RWPE2 (cell line): Measurements from ENCODE around the gene RARB.

Experiments
- ATAC-seq: fragments of 200-7000 bp; cut with Tn5 transposase; 3 replicates; pipeline ENCODE4 v1.9.1; 2021; ENCODE audit warnings: low read depth
- DNase-seq: peaks from one replicate; pipeline ENCODE4 v3.0.0-alpha.2; 2020; ENCODE audit warnings: low spot score
- H3K27ac ChIP-seq: fragments of 450-650 bp; 2 replicates; pipeline ENCODE4 v1.5.1; 2017; ENCODE audit warnings: mild to moderate bottlenecking; ENCODE audit not compliant: poor library complexity, severe bottlenecking
- H3K27me3 ChIP-seq: fragments of 250-450 bp; sonication (Bioruptor Pico); 2 replicates; pipeline ENCODE4 v1.5.1; 2021; ENCODE audit warnings: mild to moderate bottlenecking, moderate library complexity; ENCODE audit not compliant: insufficient read depth, poor library complexity, severe bottlenecking
- H3K36me3 ChIP-seq: fragments of 250-450 bp; sonication (Bioruptor Pico); 2 replicates; pipeline ENCODE4 v1.5.1; 2020; ENCODE audit warnings: low read depth, mild to moderate bottlenecking, moderate library complexity
- H3K4me1 ChIP-seq: fragments of 250-450 bp; sonication (Bioruptor Pico); 2 replicates; pipeline ENCODE4 v1.5.1; 2021; ENCODE audit warnings: mild to moderate bottlenecking, moderate library complexity; ENCODE audit not compliant: insufficient read depth, poor library complexity, severe bottlenecking
- H3K4me3 ChIP-seq: fragments of 250-450 bp; sonication (Bioruptor Pico); 2 replicates; pipeline ENCODE4 v1.5.1; 2021; ENCODE audit warnings: mild to moderate bottlenecking, moderate library complexity; ENCODE audit not compliant: severe bottlenecking
- H3K9me3 ChIP-seq: fragments of 250-450 bp; sonication (Bioruptor Pico); 2 replicates; pipeline ENCODE4 v1.5.1; 2021; ENCODE audit warnings: mild to moderate bottlenecking, moderate library complexity; ENCODE audit not compliant: severe bottlenecking
- TF ChIP-seq, protein P1 (sequence below): fragments of 450-650 bp; IDR thresholded peaks from one replicate; pipeline ENCODE4 v1.5.1; 2017; ENCODE audit warnings: mild to moderate bottlenecking, moderate library complexity; ENCODE audit not compliant: poor library complexity, severe bottlenecking

The RARB gene

GRCh38 chr3:25457671-25458419, 29.8 kb downstream of the RARB start:
- Histone ChIP-seq H3K4me3 (no peak overlapping the region), H3K36me3 (no peaks in the 10 kb centered on the region), H3K27ac (no peak overlapping the region), H3K4me1 (peaks cover 8% of the 10 kb centered on the region), H3K9me3 (no peaks in the 10 kb centered on the region), H3K27me3 (no peaks in the 10 kb centered on the region)
- DNase-seq (no peak), ATAC-seq (peak; percentile 43; the same call in 1 of the 3 replicates)
- TF ChIP-seq, protein P1, sequence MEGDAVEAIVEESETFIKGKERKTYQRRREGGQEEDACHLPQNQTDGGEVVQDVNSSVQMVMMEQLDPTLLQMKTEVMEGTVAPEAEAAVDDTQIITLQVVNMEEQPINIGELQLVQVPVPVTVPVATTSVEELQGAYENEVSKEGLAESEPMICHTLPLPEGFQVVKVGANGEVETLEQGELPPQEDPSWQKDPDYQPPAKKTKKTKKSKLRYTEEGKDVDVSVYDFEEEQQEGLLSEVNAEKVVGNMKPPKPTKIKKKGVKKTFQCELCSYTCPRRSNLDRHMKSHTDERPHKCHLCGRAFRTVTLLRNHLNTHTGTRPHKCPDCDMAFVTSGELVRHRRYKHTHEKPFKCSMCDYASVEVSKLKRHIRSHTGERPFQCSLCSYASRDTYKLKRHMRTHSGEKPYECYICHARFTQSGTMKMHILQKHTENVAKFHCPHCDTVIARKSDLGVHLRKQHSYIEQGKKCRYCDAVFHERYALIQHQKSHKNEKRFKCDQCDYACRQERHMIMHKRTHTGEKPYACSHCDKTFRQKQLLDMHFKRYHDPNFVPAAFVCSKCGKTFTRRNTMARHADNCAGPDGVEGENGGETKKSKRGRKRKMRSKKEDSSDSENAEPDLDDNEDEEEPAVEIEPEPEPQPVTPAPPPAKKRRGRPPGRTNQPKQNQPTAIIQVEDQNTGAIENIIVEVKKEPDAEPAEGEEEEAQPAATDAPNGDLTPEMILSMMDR = no peak

DNA sequence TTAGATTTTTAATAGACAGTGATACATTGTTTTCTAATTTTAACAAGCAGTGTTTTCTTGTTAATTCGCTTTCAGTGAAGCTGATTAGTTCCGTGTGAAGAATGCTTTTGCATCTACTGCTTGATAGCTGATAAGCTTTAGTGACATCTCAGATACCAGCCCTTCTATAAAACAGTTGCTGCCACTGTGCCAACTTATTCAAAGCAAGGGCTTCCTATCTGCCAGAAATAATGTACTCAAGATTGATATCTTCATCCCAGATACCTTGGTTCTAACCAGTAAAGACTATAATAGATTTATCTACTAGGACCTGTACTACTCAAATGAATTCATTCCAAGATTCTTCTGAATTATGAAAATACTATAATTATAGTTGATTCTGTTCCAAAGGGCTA, 30.4 kb downstream of the RARB start:
- no peaks in the 10 kb centered on the region for H3K36me3 ChIP-seq
- no peaks in the 10 kb centered on the region for H3K27me3 ChIP-seq
- DNase-seq = no peak
- H3K9me3 ChIP-seq = no peaks in the 10 kb centered on the region
- TF ChIP-seq, protein P1 = no peak
- no peak overlapping the region for H3K4me3 ChIP-seq
- H3K4me1 ChIP-seq = peaks cover 8% of the 10 kb centered on the region
- no peak for ATAC-seq
- H3K27ac ChIP-seq = no peak overlapping the region

GRCh38 chr3:25460751-25461150, 32.7 kb downstream of the RARB start:
- DNase-seq = no peak
- no peak overlapping the region for H3K4me3 ChIP-seq
- no peak for ATAC-seq

DNA sequence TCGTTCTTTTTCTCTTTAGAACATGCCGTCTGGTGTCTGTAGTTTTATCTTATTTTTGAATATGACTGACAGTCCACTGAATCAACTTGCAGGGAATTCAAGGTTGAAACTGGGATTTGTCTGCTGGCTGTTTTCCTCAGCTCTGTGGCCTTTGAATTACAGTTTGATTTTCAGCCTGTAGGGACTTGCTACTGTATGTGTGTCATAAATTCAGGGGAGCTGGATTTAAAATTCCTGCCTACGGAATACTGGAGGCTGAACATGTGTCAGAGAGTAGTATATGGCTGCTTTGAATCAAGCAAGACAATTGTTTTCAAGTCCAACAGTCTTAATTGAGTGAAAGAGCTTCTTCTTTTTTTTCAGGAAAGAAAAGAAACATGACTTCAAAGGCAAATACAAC, 33.9 kb downstream of the RARB start:
- no peak overlapping the region for H3K27ac ChIP-seq
- H3K27me3 ChIP-seq = no peaks in the 10 kb centered on the region
- ATAC-seq (0 out of 3 replicates have a peak, but pooled peaks have one; percentile 36), DNase-seq (no peak)
- no peaks in the 10 kb centered on the region for H3K36me3 ChIP-seq
- H3K9me3 ChIP-seq = no peaks in the 10 kb centered on the region
- H3K4me3 ChIP-seq = no peak overlapping the region
- TF ChIP-seq, protein P1 = no peak
- H3K4me1 ChIP-seq = no peaks in the 10 kb centered on the region

More at GRCh38 chr3:25460751-25461150, 32.7 kb downstream of the RARB start:
- Histone ChIP-seq H3K36me3 (no peaks in the 10 kb centered on the region), H3K9me3 (no peaks in the 10 kb centered on the region), H3K4me1 (no peaks in the 10 kb centered on the region), H3K27ac (no peak overlapping the region), H3K27me3 (no peaks in the 10 kb centered on the region)
- TF ChIP-seq, protein P1 = no peak

GRCh38 chr3:25462495-25462894, 34.4 kb downstream of the RARB start:
- ATAC-seq (no peak), DNase-seq (no peak)
- Histone ChIP-seq H3K4me1 (no peaks in the 10 kb centered on the region), H3K36me3 (no peaks in the 10 kb centered on the region), H3K9me3 (no peaks in the 10 kb centered on the region), H3K4me3 (no peak overlapping the region), H3K27me3 (no peaks in the 10 kb centered on the region), H3K27ac (no peak overlapping the region)
- TF ChIP-seq, protein P1 = no peak
